HFFc6 (cell line): ENCODE measurements around the gene STK11. TPM values are rescaled to one million over a fixed set of nuclear protein-coding genes. Genes with fewer than 3 reads are reported as not detected.

Source experiments
- DNase-seq: peaks from one replicate; pipeline ENCODE4 v3.0.0-alpha.2; 2018
- H3K27ac Mint-ChIP-seq: 2 replicates; pipeline ENCODE4 v1.8.0; 2020; ENCODE audit warnings: mild to moderate bottlenecking, mixed read lengths
- H3K27me3 Mint-ChIP-seq: 2 replicates; pipeline ENCODE4 v1.8.0; 2021; ENCODE audit warnings: mild to moderate bottlenecking, moderate library complexity, mixed read lengths; ENCODE audit not compliant: insufficient read depth
- H3K36me3 Mint-ChIP-seq: 2 replicates; pipeline ENCODE4 v1.8.0; 2021; ENCODE audit warnings: low read depth, mixed read lengths
- H3K4me1 Mint-ChIP-seq: 2 replicates; pipeline ENCODE4 v1.8.0; 2020; ENCODE audit warnings: low read depth, mixed read lengths
- H3K4me3 Mint-ChIP-seq: 2 replicates; pipeline ENCODE4 v1.8.0; 2020; ENCODE audit warnings: mild to moderate bottlenecking, moderate library complexity, mixed read lengths
- H3K9me3 Mint-ChIP-seq: 2 replicates; pipeline ENCODE4 v1.8.0; 2020; ENCODE audit warnings: mild to moderate bottlenecking, mixed read lengths
- total RNA-seq, 6 experiments: library from RNA; stranded (reverse); fragmentation: NEBNext Ultra II Directional; extraction: Animal tissue kit (Norgen Biotek cat#: 25700); gene quantifications; 2 replicates in 1 of 6; 3 replicates in 5 of 6; pipeline ENCODE4 v1.2.3, GENCODE V29; 2021
- TF ChIP-seq, protein P1 (sequence below): fragments of 200-600 bp; sonication (generic); IDR thresholded peaks from 2 replicates; pipeline ENCODE4 v1.5.0; 2021; ENCODE audit warnings: antibody characterized with exemption, mild to moderate bottlenecking

The STK11 gene
- total RNA-seq, 6 experiments from 2014 or later, result 52.9 to 59.1 (median 56.7) TPM

DNA sequence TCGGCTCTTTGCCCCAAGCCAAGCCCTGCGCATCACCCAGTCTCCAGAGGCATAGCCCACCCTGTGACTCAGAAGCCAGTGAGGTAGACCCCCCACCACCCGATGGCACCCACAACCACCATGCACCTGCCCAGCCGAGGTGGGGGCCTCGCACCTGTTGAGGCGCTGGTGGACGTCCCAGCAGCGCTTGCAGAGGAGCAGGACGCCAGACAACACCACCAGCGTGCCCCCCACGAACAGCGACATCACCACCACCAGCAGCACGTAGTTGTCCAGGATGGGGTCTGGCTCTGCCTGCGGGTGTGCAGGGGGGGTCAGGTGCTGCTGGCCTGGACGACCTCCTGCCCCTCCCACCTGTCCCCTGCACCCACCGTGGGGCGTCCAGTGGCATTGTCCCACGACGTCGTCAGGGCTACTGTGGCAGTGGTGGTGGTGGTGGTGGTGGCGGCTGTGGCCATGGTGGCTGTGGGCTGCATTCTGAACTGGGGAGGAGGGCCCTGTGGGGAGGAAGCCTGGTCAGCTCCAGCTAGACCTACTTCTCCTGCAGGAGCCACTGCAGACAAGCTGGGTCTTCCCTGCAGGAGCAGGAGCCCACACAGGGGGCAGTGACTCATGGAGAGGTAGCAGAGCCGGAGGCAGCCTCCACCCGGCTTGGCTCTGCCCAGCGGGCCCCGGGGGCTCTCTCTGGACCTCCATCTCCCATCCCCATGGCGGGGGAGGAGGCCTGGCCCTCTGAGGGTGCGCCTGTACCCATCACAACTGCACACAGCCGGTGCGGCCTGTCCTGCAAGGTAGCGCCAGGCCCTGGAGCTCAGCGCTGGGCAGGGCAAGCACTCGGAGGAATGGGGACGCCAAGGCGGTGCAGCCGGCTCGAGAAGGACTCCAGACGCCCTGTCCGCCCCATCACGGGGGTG is 30.3 kb downstream of the STK11 start:
- Mint-ChIP-seq H3K36me3 (no peaks in the 10 kb centered on the region), H3K4me3 (0 out of 2 replicates have a peak overlapping the region, but pooled peaks have one; percentile 13), H3K4me1 (peaks cover 9% of the 10 kb centered on the region), H3K27ac (no peak overlapping the region), H3K27me3 (no peaks in the 10 kb centered on the region; the same call in 1 of the 2 replicates), H3K9me3 (no peaks in the 10 kb centered on the region)
- peak; percentile 35 for DNase-seq
- TF ChIP-seq, protein P1, sequence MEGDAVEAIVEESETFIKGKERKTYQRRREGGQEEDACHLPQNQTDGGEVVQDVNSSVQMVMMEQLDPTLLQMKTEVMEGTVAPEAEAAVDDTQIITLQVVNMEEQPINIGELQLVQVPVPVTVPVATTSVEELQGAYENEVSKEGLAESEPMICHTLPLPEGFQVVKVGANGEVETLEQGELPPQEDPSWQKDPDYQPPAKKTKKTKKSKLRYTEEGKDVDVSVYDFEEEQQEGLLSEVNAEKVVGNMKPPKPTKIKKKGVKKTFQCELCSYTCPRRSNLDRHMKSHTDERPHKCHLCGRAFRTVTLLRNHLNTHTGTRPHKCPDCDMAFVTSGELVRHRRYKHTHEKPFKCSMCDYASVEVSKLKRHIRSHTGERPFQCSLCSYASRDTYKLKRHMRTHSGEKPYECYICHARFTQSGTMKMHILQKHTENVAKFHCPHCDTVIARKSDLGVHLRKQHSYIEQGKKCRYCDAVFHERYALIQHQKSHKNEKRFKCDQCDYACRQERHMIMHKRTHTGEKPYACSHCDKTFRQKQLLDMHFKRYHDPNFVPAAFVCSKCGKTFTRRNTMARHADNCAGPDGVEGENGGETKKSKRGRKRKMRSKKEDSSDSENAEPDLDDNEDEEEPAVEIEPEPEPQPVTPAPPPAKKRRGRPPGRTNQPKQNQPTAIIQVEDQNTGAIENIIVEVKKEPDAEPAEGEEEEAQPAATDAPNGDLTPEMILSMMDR, result no peak

DNA sequence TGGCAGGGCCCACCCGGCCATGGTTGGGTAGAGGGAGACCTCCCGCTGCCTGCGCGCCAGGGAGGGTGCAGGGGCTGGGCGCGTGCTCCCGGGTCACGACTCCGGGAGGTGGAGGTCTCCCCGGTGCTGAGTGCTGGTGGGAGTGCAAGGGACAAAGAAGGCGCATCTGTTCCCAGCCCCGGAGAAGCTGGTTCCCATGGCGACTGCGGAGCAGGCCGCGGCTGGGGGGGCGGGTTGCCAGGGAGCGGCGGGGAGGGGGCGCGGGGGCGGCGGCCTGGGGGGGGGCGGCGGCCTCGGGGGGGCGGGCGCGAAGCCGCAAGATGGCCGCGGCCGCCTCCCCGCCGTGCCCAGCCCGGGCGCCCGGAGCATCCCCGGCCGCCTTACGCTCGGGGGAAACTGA is 31.0 kb downstream of the STK11 start:
- TF ChIP-seq, protein P1, result no peak
- H3K4me1 Mint-ChIP-seq, result peaks cover 16% of the 10 kb centered on the region
- peaks cover 4% of the 10 kb centered on the region for H3K27me3 Mint-ChIP-seq
- 0 out of 2 replicates have a peak overlapping the region, but pooled peaks have one; percentile 13 for H3K4me3 Mint-ChIP-seq
- no peaks in the 10 kb centered on the region for H3K36me3 Mint-ChIP-seq
- no peak for DNase-seq
- no peaks in the 10 kb centered on the region for H3K9me3 Mint-ChIP-seq
- H3K27ac Mint-ChIP-seq, result no peak overlapping the region

DNA sequence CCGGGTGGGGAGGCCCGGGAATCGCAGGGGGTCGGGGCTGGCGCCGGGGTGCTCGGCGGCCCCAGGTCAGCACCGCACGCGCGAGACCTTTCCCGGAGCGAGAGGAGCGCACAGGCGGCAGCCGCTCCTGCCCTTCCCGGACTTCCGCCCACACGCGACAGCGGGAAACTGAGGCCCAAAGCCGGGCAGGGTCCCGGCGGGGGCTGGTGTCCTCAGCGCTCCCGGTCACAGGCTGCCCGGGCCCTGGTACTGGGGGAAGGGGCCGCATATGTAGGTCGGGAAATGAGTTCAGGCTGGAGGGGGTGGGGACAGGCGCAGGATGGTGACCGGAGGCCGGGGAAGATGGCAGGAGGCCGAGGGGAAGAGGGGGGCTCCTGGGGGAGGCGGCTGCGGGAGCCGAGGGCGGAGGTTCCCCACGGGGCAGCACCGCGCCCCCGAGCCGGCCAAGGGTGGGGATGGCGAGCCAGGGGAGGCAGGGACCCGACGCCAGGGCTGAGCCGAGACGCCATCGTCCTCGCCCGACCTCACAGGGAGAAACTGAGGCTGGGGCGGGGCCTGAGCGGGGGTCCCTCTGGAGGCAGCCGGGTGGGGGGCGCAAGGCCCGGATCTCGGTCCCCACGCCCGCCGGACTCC is 31.6 kb downstream of the STK11 start:
- Mint-ChIP-seq H3K27me3 (peaks cover 4% of the 10 kb centered on the region), H3K9me3 (no peaks in the 10 kb centered on the region), H3K4me1 (peaks cover 17% of the 10 kb centered on the region), H3K27ac (no peak overlapping the region), H3K4me3 (peak overlapping the region; percentile 73), H3K36me3 (no peaks in the 10 kb centered on the region)
- TF ChIP-seq, protein P1, result no peak
- no peak for DNase-seq

DNA sequence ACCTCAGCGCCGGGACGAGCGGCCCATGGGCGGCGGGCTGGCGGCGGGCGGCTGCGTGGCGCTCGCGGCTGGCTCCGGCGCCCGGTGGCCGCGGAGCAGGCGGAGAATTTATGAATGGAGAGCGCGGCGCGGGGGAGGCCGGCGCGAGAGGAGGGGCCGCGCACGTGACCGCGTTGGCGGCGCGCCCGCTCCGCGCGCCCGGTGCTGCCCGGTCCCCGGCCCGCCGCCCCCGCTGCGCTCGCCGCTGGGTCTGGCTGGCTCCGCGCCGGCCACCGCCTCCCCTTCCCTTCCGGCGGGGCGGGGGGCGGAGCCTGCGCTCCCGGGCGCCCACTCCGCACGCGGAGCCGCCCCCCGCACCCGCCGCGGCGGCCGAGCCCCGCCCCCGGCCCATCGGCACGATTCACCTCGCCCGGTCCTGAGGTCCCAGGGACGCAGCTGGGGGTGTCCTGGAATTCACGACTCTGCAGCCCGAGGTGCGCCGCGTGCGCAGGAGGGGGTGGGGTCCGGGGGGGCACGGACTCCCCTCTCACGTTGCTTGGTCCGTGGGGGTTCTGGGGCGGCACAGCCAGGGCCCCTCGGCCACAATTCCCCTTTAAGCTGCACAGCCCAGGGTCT is 32.3 kb downstream of the STK11 start, which contains the start of gene CBARP:
Gene CBARP, minus strand, starts transcription at position 252 of the 615 bp plus-strand sequence. CDS start 1,905 bp downstream, outside the sequence.
- H3K36me3 Mint-ChIP-seq, result no peaks in the 10 kb centered on the region
- H3K27me3 Mint-ChIP-seq, result peaks cover 4% of the 10 kb centered on the region; the same call in 1 of the 2 replicates
- no peak for DNase-seq

More for the DNA sequence above, 32.3 kb downstream of the STK11 start, which contains the start of gene CBARP:
- Mint-ChIP-seq H3K9me3 (no peaks in the 10 kb centered on the region), H3K4me3 (peak within 1 kb of the TSS; percentile 78), H3K4me1 (peaks cover 11% of the 10 kb centered on the region), H3K27ac (peak within 1 kb of the TSS; percentile 52)
- TF ChIP-seq, protein P1, result no peak
